Esophagus muscularis mucosa (tissue), 4 donors: ENCODE data around the gene CPNE5. TPM values are rescaled to one million over a fixed set of nuclear protein-coding genes. Genes with fewer than 3 reads are reported as not detected.

ENCODE experiments used
- DNase-seq: peaks from one replicate; pipeline ENCODE4 v3.0.0-alpha.2; 2017; ENCODE audit errors: extremely low spot score
- H3K27ac ChIP-seq, 4 donors: fragments of 200-600 bp; sonication (generic); replicated peaks in 1 of 4; 1 replicate in 3 of 4; 2 replicates in 1 of 4; pipeline ENCODE4 v1.5.1; 2016 to 2019; ENCODE audit warnings: mild to moderate bottlenecking in 1 of 4
- H3K27me3 ChIP-seq, 4 donors: fragments of 200-600 bp; sonication (generic); one replicate each; pipeline versions ENCODE4 v1.5.1 to v1.6.0; 2016 to 2019
- H3K36me3 ChIP-seq, 4 donors: fragments of 200-600 bp; sonication (generic); one replicate each; pipeline ENCODE4 v1.5.1; 2016 to 2019
- H3K4me1 ChIP-seq, 4 donors: fragments of 200-600 bp; sonication (generic); one replicate each; pipeline ENCODE4 v1.5.1; 2016 to 2019
- H3K4me3 ChIP-seq, 4 donors: fragments of 200-600 bp; sonication (generic); 1 replicate in 2 of 4; 2 replicates in 2 of 4; pipeline ENCODE4 v1.5.1; 2016 to 2019; ENCODE audit warnings: mild to moderate bottlenecking in 4 of 4, moderate library complexity in 1 of 4
- H3K9me3 ChIP-seq, 4 donors: fragments of 200-600 bp; sonication (generic); 1 replicate in 3 of 4; 2 replicates in 1 of 4; pipeline ENCODE4 v1.5.1; 2016 to 2019
- CTCF ChIP-seq, 3 experiments: fragments of 200-600 bp in 2 of 3; fragments of 450-650 bp in 1 of 3; sonication (generic) in 2 of 3; IDR thresholded peaks; one replicate each; pipeline ENCODE4 v1.5.1; 2017 to 2019; ENCODE audit warnings: antibody characterized with exemption in 3 of 3, mild to moderate bottlenecking in 2 of 3, moderate library complexity in 1 of 3
- EP300 ChIP-seq: sonication (generic); formaldehyde crosslinking; IDR thresholded peaks from one replicate; pipeline ENCODE4 v1.6.1; 2017; ENCODE audit warnings: antibody characterized with exemption
- POLR2A ChIP-seq: fragments of 450-650 bp; IDR thresholded peaks from one replicate; pipeline ENCODE4 v1.6.1; 2017; ENCODE audit warnings: antibody characterized with exemption, moderate library complexity, mild to moderate bottlenecking, low read depth
- POLR2AphosphoS5 ChIP-seq, 2 donors: sonication (generic); formaldehyde crosslinking; IDR thresholded peaks; one replicate each; pipeline ENCODE4 v1.6.1; 2017; ENCODE audit warnings: antibody characterized with exemption in 2 of 2
- WGBS: methylation state at CpG from one replicate; pipeline ENCODE4 v1.1.5; 2018; 5-methylcytosine and 5-hydroxymethylcytosine counted together
- intact Hi-C: fragments of 100-400 bp; cut with DNase I; formaldehyde crosslinking; loops from one replicate; pipeline ENCODE4 v1.15.1; 2023
- total RNA-seq, 4 donors: library from RNA; depleted of rRNA; stranded (reverse); fragments of >200 nt; gene quantifications; one replicate each; pipeline versions ENCODE4 v1.1.0 to v1.2.1, GENCODE V29; 2016

CPNE5 gene
- total RNA-seq, 4 donors from 2014 or later: 2.1 to 4.6 (median 2.6) TPM

- intact Hi-C loops: no loop called here
- no peak overlapping the region for H3K27ac ChIP-seq
- H3K36me3 ChIP-seq: peaks cover 0 to 7% (median 0%) of the 10 kb centered on the region in 4 donors
- no peak for DNase-seq
- H3K4me3 ChIP-seq: no peak overlapping the region
- TF ChIP-seq CTCF (IDR thresholded peaks at IDR 0.05) (no peak), EP300 (no peak), POLR2A (no peak), POLR2AphosphoS5 (IDR thresholded peaks at IDR 0.05) (no peak)
- no peaks in the 10 kb centered on the region for H3K4me1 ChIP-seq
- WGBS: 72% methylated on average over 1 of the region's 1 CpG
- no peaks in the 10 kb centered on the region for H3K9me3 ChIP-seq
- H3K27me3 ChIP-seq: peaks cover 0 to 6% (median 0%) of the 10 kb centered on the region in 4 donors
Measured at GRCh38 chr6:36803908-36804307, 35.3 kb downstream of the CPNE5 start.

GRCh38 chr6:36803482-36803881, 35.8 kb downstream of the CPNE5 start:
- DNase-seq: no peak
- no peak overlapping the region for H3K4me3 ChIP-seq
- H3K36me3 ChIP-seq: peaks cover 0 to 10% (median 0%) of the 10 kb centered on the region in 4 donors
- H3K27me3 ChIP-seq: peaks cover 0 to 6% (median 0%) of the 10 kb centered on the region in 4 donors
- 96% methylated on average over 6 of the region's 6 CpGs for WGBS
- no peaks in the 10 kb centered on the region for H3K4me1 ChIP-seq
- intact Hi-C loops: no loop called here
- H3K27ac ChIP-seq: no peak overlapping the region
- no peaks in the 10 kb centered on the region for H3K9me3 ChIP-seq
- no peak for TF ChIP-seq POLR2AphosphoS5 (IDR thresholded peaks at IDR 0.05)
- TF ChIP-seq EP300: no peak
- TF ChIP-seq POLR2A: no peak
- no peak for TF ChIP-seq CTCF (IDR thresholded peaks at IDR 0.05)

DNA sequence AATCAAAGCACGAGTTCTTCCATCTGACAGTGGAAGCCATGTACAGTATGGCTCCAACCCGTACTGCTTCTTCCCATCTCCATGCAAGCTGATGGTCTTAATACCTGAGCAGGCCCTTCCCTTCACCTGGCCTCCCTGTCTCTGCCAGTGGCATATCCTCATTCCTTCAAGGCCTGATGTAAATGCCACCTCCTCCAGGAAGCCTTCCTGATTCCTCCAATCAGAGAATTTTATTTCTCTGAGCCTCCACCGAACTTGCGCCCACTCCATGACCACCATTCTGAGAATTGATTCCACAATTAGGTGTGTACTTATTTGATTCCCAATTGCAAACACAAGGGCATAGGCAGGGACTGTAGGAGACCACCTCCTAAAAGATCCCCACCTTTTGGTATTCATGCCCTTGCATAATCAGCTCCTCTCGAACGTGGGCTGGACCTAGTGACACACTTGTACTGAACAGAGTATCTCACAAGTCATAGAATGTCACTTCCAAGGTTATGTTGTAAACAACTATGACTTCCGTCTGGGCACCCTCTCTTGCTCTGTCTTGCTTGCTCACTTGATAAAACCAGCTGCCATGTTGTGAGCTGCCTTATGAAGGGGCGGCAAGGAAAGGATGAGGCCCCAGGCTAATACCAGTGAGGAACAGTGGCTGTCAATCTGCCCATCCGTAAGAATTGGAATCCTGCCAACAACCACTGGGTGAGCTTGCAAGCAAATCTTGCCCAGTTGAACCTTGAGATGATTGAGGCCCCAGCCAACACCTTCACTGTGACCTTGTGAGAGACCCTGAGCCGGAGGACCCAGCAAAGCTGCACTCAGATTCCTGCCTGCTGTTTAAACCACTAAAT, 38.8 kb downstream of the CPNE5 start:
- no peak overlapping the region for H3K27ac ChIP-seq
- H3K9me3 ChIP-seq: no peaks in the 10 kb centered on the region
- no peaks in the 10 kb centered on the region for H3K27me3 ChIP-seq
- H3K36me3 ChIP-seq: peaks cover 0 to 21% (median 0%) of the 10 kb centered on the region in 4 donors
- DNase-seq: no peak
- TF ChIP-seq EP300: no peak
- TF ChIP-seq POLR2AphosphoS5 (IDR thresholded peaks at IDR 0.05): no peak
- TF ChIP-seq CTCF (IDR thresholded peaks at IDR 0.05): no peak
- no peak for TF ChIP-seq POLR2A
- no peak overlapping the region for H3K4me3 ChIP-seq
- WGBS: 85% methylated on average over 9 of the region's 10 CpGs
- intact Hi-C loops: no loop called here
- no peaks in the 10 kb centered on the region for H3K4me1 ChIP-seq

- peaks cover 0 to 10% (median 0%) of the 10 kb centered on the region in 4 donors for H3K27me3 ChIP-seq
- no peak for TF ChIP-seq POLR2AphosphoS5 (IDR thresholded peaks at IDR 0.05)
- no peak overlapping the region for H3K4me3 ChIP-seq
- intact Hi-C loops: no loop called here
- peaks cover 0 to 21% (median 0%) of the 10 kb centered on the region in 4 donors for H3K36me3 ChIP-seq
- no peak overlapping the region for H3K27ac ChIP-seq
- 82% methylated on average over 2 of the region's 3 CpGs for WGBS
- H3K4me1 ChIP-seq: no peaks in the 10 kb centered on the region
- no peak for DNase-seq
- no peaks in the 10 kb centered on the region for H3K9me3 ChIP-seq
Measured at GRCh38 chr6:36798852-36799251, 40.4 kb downstream of the CPNE5 start.

- no peaks in the 10 kb centered on the region for H3K9me3 ChIP-seq
- 86% methylated on average over 1 of the region's 1 CpG for WGBS
- DNase-seq: no peak
- H3K27ac ChIP-seq: no peak overlapping the region
- no peak for TF ChIP-seq POLR2AphosphoS5 (IDR thresholded peaks at IDR 0.05)
- no peak for TF ChIP-seq CTCF (IDR thresholded peaks at IDR 0.05)
- no peak for TF ChIP-seq EP300
- no peak for TF ChIP-seq POLR2A
- H3K4me1 ChIP-seq: no peaks in the 10 kb centered on the region
- peaks cover 0 to 22% (median 0%) of the 10 kb centered on the region in 4 donors for H3K27me3 ChIP-seq
- intact Hi-C loops: no loop called here
- peaks cover 0 to 21% (median 0%) of the 10 kb centered on the region in 4 donors for H3K36me3 ChIP-seq
- H3K4me3 ChIP-seq: no peak overlapping the region
Measured at GRCh38 chr6:36797653-36798052, 41.6 kb downstream of the CPNE5 start.
